Fibroblast of lung (primary cell): ENCODE data around the gene CCN5. TPM values are rescaled to one million over a fixed set of nuclear protein-coding genes. Genes with fewer than 3 reads are reported as not detected.

Source experiments
- DNase-seq, 2 donors: peaks; one replicate each; pipeline versions ENCODE4 v3.0.0 to v3.0.0-alpha.2; 2010; ENCODE audit warnings: low read depth in 2 of 2
- H2AFZ ChIP-seq: 2 replicates; pipeline ENCODE4 v1.5.1; 2012; ENCODE audit warnings: low read length, control low read depth, inconsistent platforms
- H3K27ac ChIP-seq: 2 replicates; pipeline ENCODE4 v1.5.1; 2011; ENCODE audit warnings: low read length, control low read depth; ENCODE audit not compliant: insufficient read depth
- H3K27me3 ChIP-seq: 2 replicates; pipeline ENCODE4 v1.5.1; 2011; ENCODE audit warnings: mild to moderate bottlenecking, low read length; ENCODE audit not compliant: control insufficient read depth, insufficient read depth
- H3K36me3 ChIP-seq: 2 replicates; pipeline ENCODE4 v1.5.1; 2011; ENCODE audit warnings: low read length; ENCODE audit not compliant: control insufficient read depth, insufficient read depth
- H3K4me1 ChIP-seq: 2 replicates; pipeline ENCODE4 v1.5.1; 2011; ENCODE audit warnings: low read length; ENCODE audit not compliant: control insufficient read depth, insufficient read depth; ENCODE audit errors: extremely low read depth
- H3K4me2 ChIP-seq: 2 replicates; pipeline ENCODE4 v1.5.1; 2011; ENCODE audit warnings: low read length, control low read depth; ENCODE audit not compliant: insufficient read depth; ENCODE audit errors: extremely low read depth
- H3K4me3 ChIP-seq, 4 experiments: fragments of 200-600 bp in 1 of 4; sonication (generic) in 1 of 4; replicated peaks in 1 of 4; 2 replicates each; pipeline ENCODE4 v1.5.1; 2011 to 2016; ENCODE audit warnings: low read length in 4 of 4, low read depth in 3 of 4, mild to moderate bottlenecking in 3 of 4, control low read depth in 2 of 4, inconsistent platforms in 1 of 4, mixed read lengths in 1 of 4; ENCODE audit not compliant: insufficient read depth in 1 of 4; ENCODE audit errors: control extremely low read depth in 1 of 4
- H3K79me2 ChIP-seq: 2 replicates; pipeline ENCODE4 v1.5.1; 2012; ENCODE audit warnings: mild to moderate bottlenecking, low read length, inconsistent platforms; ENCODE audit not compliant: control insufficient read depth, insufficient read depth
- H3K9ac ChIP-seq: 2 replicates; pipeline ENCODE4 v1.5.1; 2011; ENCODE audit warnings: mild to moderate bottlenecking, low read length, control low read depth; ENCODE audit not compliant: insufficient read depth
- H3K9me3 ChIP-seq: 2 replicates; pipeline ENCODE4 v1.5.1; 2012; ENCODE audit warnings: low read depth, low read length; ENCODE audit not compliant: control insufficient read depth, insufficient read depth
- H4K20me1 ChIP-seq: 2 replicates; pipeline ENCODE4 v1.5.1; 2011; ENCODE audit warnings: low read length; ENCODE audit not compliant: control insufficient read depth, insufficient read depth; ENCODE audit errors: extremely low read depth
- EZH2 ChIP-seq: IDR thresholded peaks from 2 replicates; pipeline ENCODE4 v1.5.1; 2012; ENCODE audit warnings: low read length, control low read depth, mild to moderate bottlenecking; ENCODE audit errors: missing control alignments
- polyA plus RNA-seq, 2 donors: library from polyadenylated mRNA; depleted of rRNA in 1 of 2; stranded (reverse) in 1 of 2; unstranded in 1 of 2; fragments of >200 nt; gene quantifications; 2 replicates each; pipeline ENCODE4 v1.2.1, GENCODE V29; 2011 to 2012; ENCODE audit warnings: missing spikeins in 1 of 2
- total RNA-seq: library from RNA; depleted of rRNA; stranded (reverse); fragments of >200 nt; gene quantifications from 2 replicates; pipeline ENCODE4 v1.2.1, GENCODE V29; 2014
- TF ChIP-seq, protein P1 (sequence below), 2 donors: IDR thresholded peaks in 1 of 2; conservative IDR thresholded peaks in 1 of 2; 1 replicate in 1 of 2; 2 replicates in 1 of 2; pipeline ENCODE4 v1.5.1; 2011 to 2012; ENCODE audit warnings: low read length in 2 of 2, control low read depth in 1 of 2, inconsistent platforms in 1 of 2, low read depth in 1 of 2, mild to moderate bottlenecking in 1 of 2

Gene CCN5
- total and polyA plus RNA-seq, 2 donors (not counting 1 experiment from before 2014, with no cell fraction given) = 31.4 to 122 TPM

DNA sequence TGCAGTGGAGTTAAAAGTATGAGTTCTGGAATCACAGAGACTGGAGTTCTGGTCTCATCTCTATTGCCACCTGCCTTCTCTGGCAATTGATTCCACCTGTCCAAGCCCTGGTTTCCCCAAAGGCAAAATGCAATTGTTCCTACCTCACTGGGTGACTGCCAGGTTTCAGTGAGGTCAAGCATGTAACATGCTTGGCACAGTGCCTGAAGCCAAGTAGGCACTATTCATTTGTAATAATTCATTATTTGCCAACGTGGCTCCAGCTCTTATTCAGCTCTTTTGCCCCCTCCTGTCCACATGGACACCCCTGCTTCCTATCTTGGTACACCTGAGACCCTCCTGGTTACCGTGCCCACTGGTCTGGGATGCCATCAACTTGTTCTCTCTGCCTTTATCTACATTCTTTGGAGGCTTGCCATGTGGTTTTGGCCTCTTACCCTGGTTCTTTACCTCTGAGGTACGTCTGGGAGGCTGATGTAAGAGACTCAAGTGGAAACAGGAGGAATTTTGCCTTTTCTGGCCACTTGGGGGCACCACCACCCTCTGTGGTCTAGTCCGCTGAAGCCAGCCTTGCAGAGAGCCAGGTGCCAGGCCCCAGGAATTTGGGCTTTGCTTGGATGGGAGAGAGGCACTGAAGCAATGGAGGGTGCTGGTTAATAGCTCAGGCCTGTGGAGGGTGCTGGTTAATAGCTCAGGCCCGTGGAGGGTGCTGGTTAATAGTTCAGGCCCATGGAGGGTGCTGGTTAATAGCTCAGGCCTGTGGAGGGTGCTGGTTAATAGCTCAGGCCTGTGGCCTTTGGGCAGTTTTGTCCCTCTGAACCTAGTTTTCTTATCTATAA, 32.2 kb downstream of the CCN5 start:
- Histone ChIP-seq H3K4me3 (no peak overlapping the region), H3K9me3 (no peaks in the 10 kb centered on the region), H4K20me1 (no peaks in the 10 kb centered on the region), H3K9ac (no peak overlapping the region), H3K36me3 (no peaks in the 10 kb centered on the region), H3K27ac (no peak overlapping the region), H2AFZ (no peak overlapping the region), H3K27me3 (peaks cover 57% of the 10 kb centered on the region), H3K4me2 (no peak overlapping the region), H3K79me2 (no peaks in the 10 kb centered on the region), H3K4me1 (peaks cover 3% of the 10 kb centered on the region)
- DNase-seq = peak; percentile 60 to 71
- TF ChIP-seq, protein P1, sequence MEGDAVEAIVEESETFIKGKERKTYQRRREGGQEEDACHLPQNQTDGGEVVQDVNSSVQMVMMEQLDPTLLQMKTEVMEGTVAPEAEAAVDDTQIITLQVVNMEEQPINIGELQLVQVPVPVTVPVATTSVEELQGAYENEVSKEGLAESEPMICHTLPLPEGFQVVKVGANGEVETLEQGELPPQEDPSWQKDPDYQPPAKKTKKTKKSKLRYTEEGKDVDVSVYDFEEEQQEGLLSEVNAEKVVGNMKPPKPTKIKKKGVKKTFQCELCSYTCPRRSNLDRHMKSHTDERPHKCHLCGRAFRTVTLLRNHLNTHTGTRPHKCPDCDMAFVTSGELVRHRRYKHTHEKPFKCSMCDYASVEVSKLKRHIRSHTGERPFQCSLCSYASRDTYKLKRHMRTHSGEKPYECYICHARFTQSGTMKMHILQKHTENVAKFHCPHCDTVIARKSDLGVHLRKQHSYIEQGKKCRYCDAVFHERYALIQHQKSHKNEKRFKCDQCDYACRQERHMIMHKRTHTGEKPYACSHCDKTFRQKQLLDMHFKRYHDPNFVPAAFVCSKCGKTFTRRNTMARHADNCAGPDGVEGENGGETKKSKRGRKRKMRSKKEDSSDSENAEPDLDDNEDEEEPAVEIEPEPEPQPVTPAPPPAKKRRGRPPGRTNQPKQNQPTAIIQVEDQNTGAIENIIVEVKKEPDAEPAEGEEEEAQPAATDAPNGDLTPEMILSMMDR (conservative IDR thresholded peaks at IDR 0.05 in 1 of 2, IDR thresholded peaks at IDR 0.05 in 1 of 2; ENCODE audit: low read depth in 1 of 2, low read length in 2 of 2) = peak; percentile 76 to 77
- peak; percentile 33 for TF ChIP-seq EZH2

DNA sequence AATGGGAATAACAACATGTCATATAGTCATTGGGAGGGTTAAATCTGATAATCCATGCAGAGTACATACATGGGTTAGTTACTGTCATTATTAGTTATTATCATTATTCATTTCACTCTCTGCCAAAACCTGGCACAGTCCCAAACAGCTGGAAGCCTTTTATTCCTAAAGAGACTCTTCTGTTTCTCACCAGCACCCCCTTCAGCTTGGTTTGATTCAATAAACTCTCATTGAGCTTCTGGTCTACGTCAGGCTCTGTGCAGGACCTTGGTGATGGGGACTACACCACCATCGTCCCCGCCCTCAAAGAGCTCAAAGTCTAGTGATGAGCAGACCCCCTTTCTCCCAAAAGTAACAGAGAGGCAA, 32.8 kb downstream of the CCN5 start:
- H3K27me3 ChIP-seq = peaks cover 52% of the 10 kb centered on the region
- DNase-seq = peak in 1 of 2 donors; percentile 23
- no peaks in the 10 kb centered on the region for H3K36me3 ChIP-seq
- H3K4me1 ChIP-seq = peaks cover 3% of the 10 kb centered on the region
- H3K9ac ChIP-seq = no peak overlapping the region
- H2AFZ ChIP-seq = no peak overlapping the region
- H4K20me1 ChIP-seq = no peaks in the 10 kb centered on the region
- TF ChIP-seq EZH2 = no peak
- TF ChIP-seq, protein P1 (conservative IDR thresholded peaks at IDR 0.05 in 1 of 2, IDR thresholded peaks at IDR 0.05 in 1 of 2; ENCODE audit: low read depth in 1 of 2, low read length in 2 of 2) = no peak
- H3K4me3 ChIP-seq = no peak overlapping the region
- H3K27ac ChIP-seq = no peak overlapping the region
- H3K4me2 ChIP-seq = no peak overlapping the region
- H3K9me3 ChIP-seq = no peaks in the 10 kb centered on the region
- no peaks in the 10 kb centered on the region for H3K79me2 ChIP-seq

DNA sequence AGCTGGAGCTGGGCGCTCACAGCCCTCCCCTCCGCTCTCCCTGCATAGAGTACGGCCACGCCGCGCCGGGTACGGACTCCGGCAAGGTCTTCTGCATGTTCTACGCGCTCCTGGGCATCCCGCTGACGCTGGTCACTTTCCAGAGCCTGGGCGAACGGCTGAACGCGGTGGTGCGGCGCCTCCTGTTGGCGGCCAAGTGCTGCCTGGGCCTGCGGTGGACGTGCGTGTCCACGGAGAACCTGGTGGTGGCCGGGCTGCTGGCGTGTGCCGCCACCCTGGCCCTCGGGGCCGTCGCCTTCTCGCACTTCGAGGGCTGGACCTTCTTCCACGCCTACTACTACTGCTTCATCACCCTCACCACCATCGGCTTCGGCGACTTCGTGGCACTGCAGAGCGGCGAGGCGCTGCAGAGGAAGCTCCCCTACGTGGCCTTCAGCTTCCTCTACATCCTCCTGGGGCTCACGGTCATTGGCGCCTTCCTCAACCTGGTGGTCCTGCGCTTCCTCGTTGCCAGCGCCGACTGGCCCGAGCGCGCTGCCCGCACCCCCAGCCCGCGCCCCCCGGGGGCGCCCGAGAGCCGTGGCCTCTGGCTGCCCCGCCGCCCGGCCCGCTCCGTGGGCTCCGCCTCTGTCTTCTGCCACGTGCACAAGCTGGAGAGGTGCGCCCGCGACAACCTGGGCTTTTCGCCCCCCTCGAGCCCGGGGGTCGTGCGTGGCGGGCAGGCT, 35.1 kb downstream of the CCN5 start:
- DNase-seq = no peak
- no peaks in the 10 kb centered on the region for H4K20me1 ChIP-seq
- H3K27ac ChIP-seq = no peak overlapping the region
- no peak overlapping the region for H3K4me2 ChIP-seq
- H3K4me1 ChIP-seq = peaks cover 3% of the 10 kb centered on the region
- peaks cover 38% of the 10 kb centered on the region for H3K27me3 ChIP-seq
- no peaks in the 10 kb centered on the region for H3K79me2 ChIP-seq
- H3K4me3 ChIP-seq = no peak overlapping the region
- H3K9me3 ChIP-seq = no peaks in the 10 kb centered on the region
- H2AFZ ChIP-seq = no peak overlapping the region
- H3K36me3 ChIP-seq = no peaks in the 10 kb centered on the region
- TF ChIP-seq, protein P1 (conservative IDR thresholded peaks at IDR 0.05 in 1 of 2, IDR thresholded peaks at IDR 0.05 in 1 of 2; ENCODE audit: low read depth in 1 of 2, low read length in 2 of 2) = no peak
- no peak for TF ChIP-seq EZH2
- no peak overlapping the region for H3K9ac ChIP-seq
